HG03520 (cell line): ENCODE data around the gene PPM1N.

Experiments used
- ATAC-seq: cut with Tn5 transposase; IDR thresholded peaks from one replicate; pipeline ENCODE4 v1.9.1; 2021; ENCODE audit warnings: mild to moderate bottlenecking, moderate library complexity; ENCODE audit not compliant: unreplicated experiment

PPM1N gene

DNA sequence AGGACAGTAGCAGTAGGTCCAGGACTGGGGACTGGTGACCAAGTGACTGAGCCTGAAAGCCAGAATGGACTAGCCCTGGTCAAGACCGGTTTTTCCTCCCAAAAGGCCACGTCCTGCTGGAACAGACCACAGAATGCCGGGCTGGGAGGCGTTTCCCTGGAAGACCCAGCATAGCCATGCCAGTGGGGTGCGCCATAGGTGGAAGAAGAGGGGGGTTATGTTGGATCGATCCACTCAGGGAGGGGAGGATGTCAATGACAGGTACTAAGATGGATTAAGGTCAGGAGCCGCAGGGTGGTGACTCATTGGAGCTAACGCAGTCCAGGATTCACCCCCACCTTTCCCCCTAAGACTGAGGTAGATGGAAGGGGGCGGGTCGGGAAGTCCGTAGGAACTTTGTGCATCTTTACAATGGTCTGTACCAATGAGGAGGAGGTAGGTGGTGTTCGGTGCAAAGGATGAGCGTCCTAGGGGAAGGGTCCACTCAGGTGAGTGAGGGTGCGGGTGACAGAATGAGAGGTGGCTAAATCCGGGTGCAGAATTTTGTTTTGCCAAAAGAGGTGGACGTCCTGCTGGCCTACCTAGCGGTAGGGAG, 30.0 kb downstream of the PPM1N start:
- no peak for ATAC-seq

GRCh38 chr19:45528744-45529419, 30.6 kb downstream of the PPM1N start:
- ATAC-seq = no peak

DNA sequence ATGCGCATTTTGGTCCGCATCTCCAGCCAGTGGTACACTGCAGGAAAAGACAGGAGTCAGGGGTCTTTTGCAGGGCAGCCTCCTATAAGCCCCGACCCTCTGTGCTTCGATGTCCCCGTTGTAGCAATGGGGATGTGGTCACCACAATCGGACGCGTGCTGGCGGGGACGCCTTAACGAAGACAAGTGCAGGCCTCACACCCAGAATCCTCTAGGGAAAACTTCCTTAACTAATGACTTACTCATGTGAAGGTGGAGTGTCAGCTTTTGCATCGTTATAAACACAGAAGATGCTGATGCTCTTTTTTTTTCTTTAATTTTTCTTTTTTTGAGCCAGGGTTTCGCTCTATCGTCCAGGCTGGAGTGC, 31.2 kb downstream of the PPM1N start:
- ATAC-seq = no peak

DNA sequence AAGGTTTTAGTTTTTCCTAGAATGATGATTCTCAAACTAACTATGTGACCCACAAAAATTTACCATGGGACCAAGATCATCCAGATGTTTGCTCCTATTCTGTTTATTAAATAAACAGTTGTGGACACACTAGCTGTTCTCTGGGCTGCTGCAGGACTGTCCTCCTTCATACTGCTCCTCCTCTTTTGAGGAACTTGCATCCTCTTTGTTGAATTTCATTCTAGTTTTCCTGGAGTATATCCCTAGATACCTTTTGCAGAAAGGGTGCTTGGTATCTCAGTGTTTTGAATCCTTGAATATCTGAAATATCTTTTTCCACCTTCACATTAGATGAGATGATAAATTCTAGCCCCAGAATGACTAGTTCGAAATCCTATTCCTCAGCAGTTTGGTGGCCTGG, 33.1 kb downstream of the PPM1N start:
- no peak for ATAC-seq

GRCh38 chr19:45539459-45539858, 41.2 kb downstream of the PPM1N start:
- no peak for ATAC-seq

DNA sequence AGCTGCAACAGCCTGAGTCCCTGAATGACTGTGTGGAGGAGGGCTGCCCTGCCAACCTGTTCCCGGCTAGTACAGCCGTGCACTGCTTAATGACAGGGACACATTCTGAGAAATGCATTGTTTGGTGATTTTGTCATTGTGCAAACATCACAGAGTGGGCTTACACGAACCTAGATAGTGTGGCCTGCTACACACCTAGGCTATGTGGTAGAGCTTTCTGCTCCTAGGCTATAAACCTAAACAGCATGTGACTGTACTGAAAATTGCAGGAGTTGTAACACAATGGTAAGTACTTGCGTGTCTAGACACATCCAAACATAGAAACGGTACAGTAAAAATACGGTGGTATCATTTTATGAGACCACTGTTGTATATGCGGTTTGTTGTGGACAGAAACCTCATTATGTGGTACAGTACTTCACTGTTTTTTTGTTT, 44.0 kb downstream of the PPM1N start:
- ATAC-seq = no peak

DNA sequence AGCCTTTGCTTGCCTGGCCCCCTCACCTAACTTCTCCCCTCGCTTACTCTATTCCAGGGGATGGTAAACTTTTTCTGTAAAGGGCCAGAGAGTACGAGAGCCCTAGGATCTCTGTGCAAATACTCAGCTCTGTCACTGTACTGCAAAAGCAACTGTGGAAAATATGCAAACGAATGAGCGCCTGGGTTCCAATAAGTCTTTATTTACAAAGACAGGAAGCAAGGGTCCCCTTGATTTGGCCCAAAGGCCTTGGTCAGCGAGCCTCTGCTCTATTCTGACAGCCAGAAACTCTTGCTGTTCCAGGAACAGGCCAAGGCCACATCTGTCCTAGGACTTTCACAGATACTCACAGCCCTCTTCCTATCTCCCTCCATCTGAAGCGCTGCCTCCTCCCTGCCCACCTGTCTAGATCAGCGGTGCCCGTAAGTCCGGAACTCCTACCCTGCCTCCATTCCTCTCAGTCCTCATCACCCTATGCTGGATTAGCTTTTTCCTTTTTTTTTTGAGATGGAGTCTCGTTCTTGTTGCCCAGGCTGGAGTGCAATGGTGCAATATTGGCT, 49.0 kb downstream of the PPM1N start:
- ATAC-seq = no peak

DNA sequence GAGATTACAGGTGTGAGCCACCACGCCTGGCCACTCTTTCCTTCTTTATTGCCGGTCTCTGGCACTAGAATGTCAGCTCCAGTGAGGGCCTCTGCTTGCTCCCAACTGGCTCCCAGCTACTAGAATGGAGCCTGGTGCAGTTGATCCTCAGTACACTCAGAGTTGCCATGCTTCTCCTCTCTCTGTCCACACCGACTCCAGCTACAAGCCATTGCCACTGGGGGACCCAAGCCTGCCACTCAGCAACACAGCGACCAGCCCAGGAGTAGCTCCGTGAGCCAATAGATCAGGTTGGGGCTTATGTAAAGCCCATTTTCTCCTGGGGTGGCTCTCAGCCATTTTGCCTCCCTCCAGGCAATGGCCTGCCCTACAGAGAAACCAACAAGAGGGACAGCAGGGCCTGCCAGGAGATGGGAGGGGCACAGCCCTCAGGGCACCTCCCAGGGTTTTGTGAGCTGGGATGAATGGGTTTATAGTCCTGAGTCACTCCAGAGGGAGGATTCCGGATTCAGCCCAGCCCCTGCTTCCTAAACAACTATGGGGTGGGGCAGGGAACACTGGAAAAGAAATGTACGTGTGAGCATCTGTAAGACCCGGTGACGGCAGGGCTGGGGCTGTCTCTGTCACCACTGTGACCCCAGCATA, 49.8 kb downstream of the PPM1N start:
- ATAC-seq = no peak
